IPS-15b (cell line): ENCODE results near the gene LYRM1.

ENCODE experiments used
- H3K27me3 ChIP-seq: one replicate; pipeline ENCODE4 v1.6.1; 2013; ENCODE audit warnings: low read length; ENCODE audit not compliant: control insufficient read depth, insufficient read depth
- H3K36me3 ChIP-seq: one replicate; pipeline ENCODE4 v1.6.1; 2013; ENCODE audit warnings: low read length; ENCODE audit not compliant: control insufficient read depth, insufficient read depth
- H3K4me1 ChIP-seq: one replicate; pipeline ENCODE4 v1.6.1; 2013; ENCODE audit warnings: mild to moderate bottlenecking, low read length; ENCODE audit not compliant: control insufficient read depth, insufficient read depth
- H3K4me3 ChIP-seq: one replicate; pipeline ENCODE4 v1.5.1; 2013; ENCODE audit warnings: low read depth, low read length
- H3K9ac ChIP-seq: one replicate; pipeline ENCODE4 v1.6.1; 2013; ENCODE audit warnings: low read depth, mild to moderate bottlenecking, low read length
- H3K9me3 ChIP-seq: one replicate; pipeline ENCODE4 v1.6.1; 2013; ENCODE audit warnings: mild to moderate bottlenecking, low read length; ENCODE audit not compliant: control insufficient read depth, insufficient read depth

The LYRM1 gene

DNA sequence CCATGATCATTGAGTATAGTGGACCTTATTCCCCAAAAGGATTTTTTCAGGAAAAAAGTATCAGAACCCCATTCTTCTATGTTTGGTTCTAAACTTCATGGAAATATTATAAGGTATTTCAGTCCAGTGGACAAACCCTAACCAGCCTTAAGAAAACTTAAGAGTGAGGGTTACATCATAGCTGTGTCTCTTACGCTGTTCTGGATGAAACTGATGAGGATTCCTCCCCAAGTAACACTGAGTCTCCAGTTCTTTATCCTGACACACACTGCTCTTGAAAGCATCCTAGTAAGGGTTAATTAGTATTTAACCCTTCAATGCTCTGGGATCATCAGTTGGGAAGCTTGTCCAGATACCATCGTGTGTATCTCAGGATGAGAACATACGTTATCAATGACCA lies 5.0 kb downstream of the LYRM1 start:
- Histone ChIP-seq H3K4me3 (no peak overlapping the region), H3K36me3 (no peaks in the 10 kb centered on the region), H3K27me3 (no peaks in the 10 kb centered on the region), H3K4me1 (no peaks in the 10 kb centered on the region), H3K9ac (no peak overlapping the region), H3K9me3 (no peaks in the 10 kb centered on the region)

DNA sequence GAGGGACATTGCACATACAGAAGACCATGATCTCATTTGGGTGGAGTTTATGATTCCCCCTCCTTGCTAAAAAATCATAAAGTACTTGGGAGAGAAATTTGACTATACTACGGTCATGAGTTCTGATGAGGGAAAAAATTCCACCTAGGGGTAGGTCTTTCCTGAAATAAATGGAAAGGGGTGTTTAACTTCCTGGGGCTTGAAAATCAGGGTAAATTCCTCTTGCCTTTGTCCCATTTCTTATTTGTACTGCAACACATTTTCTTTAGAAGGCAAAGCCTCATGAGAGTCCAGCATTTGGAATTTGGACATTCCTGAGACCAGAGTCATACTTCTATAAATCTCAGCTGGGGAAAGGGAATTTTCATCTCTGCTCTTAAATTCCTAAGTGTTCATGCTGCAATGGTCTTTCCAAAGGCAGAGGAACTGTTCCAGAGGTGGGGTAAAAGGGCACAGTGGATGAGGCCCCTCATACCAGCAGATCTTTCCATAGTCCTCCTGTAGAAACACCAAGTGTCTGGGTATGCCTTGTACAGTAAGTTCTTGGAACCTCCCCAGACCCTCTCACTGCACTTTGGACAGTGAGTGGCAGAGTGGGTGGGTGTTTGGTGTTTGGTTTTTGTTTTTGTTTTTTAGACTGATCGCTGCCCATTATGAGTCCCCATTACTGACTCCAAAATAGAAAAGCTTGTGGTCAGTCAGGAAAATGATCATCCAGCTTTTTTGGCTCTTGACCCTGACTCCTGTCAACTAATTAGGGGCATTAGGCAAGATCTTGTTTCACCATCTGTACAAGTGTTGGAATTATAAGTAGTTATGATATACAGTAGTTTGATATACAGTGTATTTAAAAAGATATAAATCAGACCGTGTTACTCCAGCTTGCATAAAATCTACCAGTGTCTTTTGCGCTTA lies 6.0 kb downstream of the LYRM1 start:
- no peak overlapping the region for H3K9ac ChIP-seq
- H3K27me3 ChIP-seq: no peaks in the 10 kb centered on the region
- H3K36me3 ChIP-seq: no peaks in the 10 kb centered on the region
- no peaks in the 10 kb centered on the region for H3K4me1 ChIP-seq
- H3K4me3 ChIP-seq: no peak overlapping the region
- H3K9me3 ChIP-seq: no peaks in the 10 kb centered on the region

DNA sequence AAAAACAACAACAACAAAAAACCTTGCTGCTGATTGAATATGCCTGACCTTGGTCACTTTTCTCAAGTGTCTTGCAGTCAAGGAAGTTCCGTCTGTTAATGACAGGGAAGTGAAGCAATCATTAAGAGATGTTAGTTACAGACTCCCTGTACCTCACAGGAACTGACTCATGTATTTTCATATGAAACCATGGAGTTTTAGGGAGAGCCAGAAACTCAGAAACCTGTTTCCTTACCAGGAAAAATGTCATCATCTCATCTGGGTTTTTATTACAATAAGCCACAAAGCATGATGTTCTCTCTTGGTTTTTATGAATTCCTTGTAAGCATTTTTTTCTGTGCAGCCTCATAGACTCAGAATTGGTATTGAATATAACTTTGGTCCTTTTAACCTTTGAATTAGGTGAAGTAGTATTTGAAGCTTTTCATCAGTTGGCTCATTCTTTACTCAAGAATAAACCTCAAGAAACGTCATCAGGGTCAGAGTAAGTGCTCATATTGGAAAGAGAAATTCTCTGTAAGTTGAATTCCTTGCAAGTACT lies 10.3 kb downstream of the LYRM1 start:
- Histone ChIP-seq H3K27me3 (no peaks in the 10 kb centered on the region), H3K9ac (no peak overlapping the region), H3K9me3 (no peaks in the 10 kb centered on the region), H3K36me3 (no peaks in the 10 kb centered on the region), H3K4me3 (no peak overlapping the region), H3K4me1 (no peaks in the 10 kb centered on the region)

DNA sequence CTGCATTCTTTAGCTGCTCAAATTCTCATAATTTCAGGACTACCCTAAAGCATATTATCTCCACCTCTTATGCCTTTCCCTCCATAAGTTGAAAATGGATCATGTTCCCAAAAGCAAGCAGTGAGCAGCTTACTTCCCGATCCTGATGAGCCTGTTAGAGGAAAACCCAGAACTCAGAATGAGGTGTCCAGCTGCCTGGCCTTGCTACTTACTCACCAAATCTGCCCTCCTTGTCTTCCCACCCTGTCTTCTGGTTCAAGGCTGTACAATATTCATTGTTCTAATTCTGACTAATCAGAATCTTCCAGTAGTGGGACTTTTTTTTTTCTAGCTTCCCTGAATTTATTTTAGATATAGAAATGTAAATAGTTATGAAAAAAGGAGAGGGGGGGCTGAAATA lies 10.8 kb downstream of the LYRM1 start:
- Histone ChIP-seq H3K9me3 (no peaks in the 10 kb centered on the region), H3K9ac (no peak overlapping the region), H3K36me3 (no peaks in the 10 kb centered on the region), H3K4me1 (no peaks in the 10 kb centered on the region), H3K4me3 (no peak overlapping the region), H3K27me3 (no peaks in the 10 kb centered on the region)

DNA sequence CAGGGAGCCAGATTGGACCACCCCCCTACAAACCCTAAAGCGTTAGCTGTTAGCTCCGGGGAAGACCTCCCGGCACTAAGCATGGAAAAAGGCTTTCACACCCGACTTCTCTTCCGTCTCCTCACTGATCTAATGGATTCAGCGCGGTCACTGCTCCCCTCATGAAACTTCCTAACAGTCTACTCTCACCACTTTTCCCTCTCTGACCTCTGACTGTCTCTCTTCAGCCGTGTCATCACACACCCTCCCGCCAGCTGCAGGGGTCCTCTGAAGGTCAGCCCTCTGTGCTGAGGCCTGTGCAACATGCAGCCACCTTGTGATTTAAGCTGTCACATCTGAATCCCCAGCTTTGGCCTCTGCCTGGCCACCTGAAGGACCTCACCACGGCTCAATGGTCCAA lies 15.7 kb downstream of the LYRM1 start:
- Histone ChIP-seq H3K9me3 (no peaks in the 10 kb centered on the region), H3K9ac (no peak overlapping the region), H3K4me3 (no peak overlapping the region), H3K4me1 (no peaks in the 10 kb centered on the region), H3K27me3 (no peaks in the 10 kb centered on the region), H3K36me3 (no peaks in the 10 kb centered on the region)

DNA sequence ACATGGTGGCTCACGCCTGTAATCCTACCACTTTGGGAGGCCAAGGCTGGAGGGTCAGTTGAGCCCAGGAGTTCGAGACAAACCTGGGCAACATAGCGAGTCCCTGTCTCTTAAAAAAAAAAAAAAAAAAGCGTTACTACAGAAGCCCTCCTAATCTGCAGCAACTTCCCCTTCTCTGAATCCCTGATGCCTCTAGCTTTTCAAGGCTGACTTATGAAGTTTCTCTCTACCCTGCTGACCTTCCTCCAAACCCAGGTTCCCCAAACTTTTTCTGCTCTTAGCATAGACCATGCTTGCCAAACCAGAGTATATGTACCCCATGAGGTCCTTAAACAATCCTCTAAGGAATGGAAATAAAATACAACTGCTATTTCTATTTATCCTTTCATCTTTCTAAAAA lies 16.4 kb downstream of the LYRM1 start:
- H3K9ac ChIP-seq: no peak overlapping the region
- no peaks in the 10 kb centered on the region for H3K4me1 ChIP-seq

DNA sequence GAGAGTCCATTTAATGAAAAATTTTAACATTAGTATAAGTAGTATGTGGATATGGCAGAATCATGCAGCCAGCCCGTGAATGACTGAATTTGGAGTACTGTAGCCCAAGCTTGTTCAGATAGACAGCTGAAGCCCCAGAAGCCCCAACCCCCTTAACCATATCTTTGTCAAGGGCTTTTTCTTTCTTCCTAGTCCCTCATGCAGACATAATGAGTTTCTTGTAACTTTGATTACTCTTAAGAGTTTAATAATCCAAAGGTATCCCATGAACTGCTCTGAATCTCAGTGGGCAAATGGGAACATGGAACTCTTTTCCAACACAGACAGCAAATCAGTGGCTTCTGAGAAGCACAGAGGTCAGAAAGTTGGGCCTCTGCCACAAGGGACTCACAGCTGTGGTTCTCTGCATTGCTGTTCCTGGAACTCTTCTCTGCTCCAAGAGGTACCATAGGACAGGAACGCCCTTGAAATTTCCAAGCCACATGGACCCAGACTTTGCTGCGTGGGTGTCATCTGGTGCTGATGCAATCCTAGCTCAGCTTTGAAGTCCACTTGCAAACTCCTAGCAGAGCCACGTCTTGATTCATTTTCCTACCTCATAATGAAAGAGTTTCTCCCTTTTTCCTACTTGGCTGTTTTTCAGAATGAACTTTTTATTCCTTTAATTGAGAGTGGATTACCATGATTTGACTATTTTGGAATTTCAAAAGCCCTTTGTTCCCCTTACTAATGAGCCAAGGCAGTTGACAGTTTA lies 18.1 kb downstream of the LYRM1 start:
- Histone ChIP-seq H3K4me1 (no peaks in the 10 kb centered on the region), H3K36me3 (no peaks in the 10 kb centered on the region), H3K9ac (no peak overlapping the region), H3K9me3 (no peaks in the 10 kb centered on the region), H3K27me3 (no peaks in the 10 kb centered on the region), H3K4me3 (no peak overlapping the region)

More for the DNA sequence above, 16.4 kb downstream of the LYRM1 start:
- Histone ChIP-seq H3K36me3 (no peaks in the 10 kb centered on the region), H3K4me3 (no peak overlapping the region), H3K27me3 (no peaks in the 10 kb centered on the region), H3K9me3 (no peaks in the 10 kb centered on the region)

DNA sequence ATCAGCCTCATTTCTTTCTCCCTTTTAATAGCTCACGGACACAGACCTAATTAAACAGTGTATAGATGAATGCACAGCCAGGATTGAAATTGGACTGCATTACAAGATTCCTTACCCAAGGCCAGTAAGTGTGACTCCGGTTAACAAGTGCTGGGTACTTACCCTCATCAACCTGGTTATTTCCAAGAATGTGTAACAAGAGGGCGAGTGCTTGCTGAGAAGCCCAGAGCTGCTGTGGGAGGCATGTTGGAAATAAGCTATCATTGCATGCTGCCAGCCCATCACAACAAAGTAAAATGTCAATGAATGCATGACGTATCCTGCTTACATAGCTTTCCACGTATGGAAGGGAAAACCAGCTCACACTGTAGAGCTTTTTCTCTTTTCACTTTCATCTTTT lies 19.5 kb downstream of the LYRM1 start:
- H3K9me3 ChIP-seq: no peaks in the 10 kb centered on the region
- H3K4me3 ChIP-seq: no peak overlapping the region
- H3K27me3 ChIP-seq: no peaks in the 10 kb centered on the region
- H3K9ac ChIP-seq: no peak overlapping the region
- H3K36me3 ChIP-seq: no peaks in the 10 kb centered on the region
- H3K4me1 ChIP-seq: no peaks in the 10 kb centered on the region

DNA sequence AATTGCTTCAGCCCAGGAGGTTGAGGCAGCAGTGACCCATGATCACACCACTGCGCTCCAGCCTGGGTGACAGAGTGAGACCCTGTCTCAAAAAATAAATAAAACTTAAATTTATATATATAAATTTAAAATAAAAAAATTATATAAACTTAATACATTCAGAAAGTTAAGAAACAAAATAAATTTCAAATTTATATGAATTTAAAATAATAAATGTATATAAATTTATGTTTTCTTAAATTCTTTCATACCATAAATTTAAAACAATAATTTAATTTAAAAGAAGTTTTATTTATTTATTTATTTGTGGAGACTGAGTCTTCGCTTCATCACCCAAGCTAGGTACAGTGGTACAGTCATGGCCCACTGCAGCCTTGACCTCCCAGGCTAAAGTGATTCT lies 20.2 kb downstream of the LYRM1 start:
- Histone ChIP-seq H3K4me1 (no peaks in the 10 kb centered on the region), H3K9ac (no peak overlapping the region), H3K36me3 (no peaks in the 10 kb centered on the region), H3K4me3 (no peak overlapping the region), H3K27me3 (no peaks in the 10 kb centered on the region), H3K9me3 (no peaks in the 10 kb centered on the region)

DNA sequence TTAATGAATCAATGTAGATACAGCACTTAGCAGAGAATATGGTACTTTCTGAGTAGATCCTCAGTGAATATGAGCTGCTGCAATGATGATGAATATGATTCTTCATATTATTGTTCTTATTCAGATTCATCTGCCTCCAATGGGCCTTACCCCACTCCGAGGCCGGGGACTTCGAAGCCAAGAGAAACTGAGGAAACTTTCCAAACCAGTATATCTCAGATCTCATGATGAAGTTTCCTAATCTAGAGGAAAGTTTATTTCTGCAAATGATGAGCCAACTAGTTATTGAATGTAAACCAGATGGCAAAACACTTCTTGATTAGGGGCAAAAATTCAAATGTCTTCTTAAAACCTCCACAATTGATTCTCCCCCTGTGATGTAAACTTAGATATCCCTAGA lies 23.3 kb downstream of the LYRM1 start:
- H3K27me3 ChIP-seq: no peaks in the 10 kb centered on the region
- H3K4me3 ChIP-seq: no peak overlapping the region
- no peaks in the 10 kb centered on the region for H3K4me1 ChIP-seq
- H3K9ac ChIP-seq: no peak overlapping the region
- no peaks in the 10 kb centered on the region for H3K36me3 ChIP-seq
- no peaks in the 10 kb centered on the region for H3K9me3 ChIP-seq

DNA sequence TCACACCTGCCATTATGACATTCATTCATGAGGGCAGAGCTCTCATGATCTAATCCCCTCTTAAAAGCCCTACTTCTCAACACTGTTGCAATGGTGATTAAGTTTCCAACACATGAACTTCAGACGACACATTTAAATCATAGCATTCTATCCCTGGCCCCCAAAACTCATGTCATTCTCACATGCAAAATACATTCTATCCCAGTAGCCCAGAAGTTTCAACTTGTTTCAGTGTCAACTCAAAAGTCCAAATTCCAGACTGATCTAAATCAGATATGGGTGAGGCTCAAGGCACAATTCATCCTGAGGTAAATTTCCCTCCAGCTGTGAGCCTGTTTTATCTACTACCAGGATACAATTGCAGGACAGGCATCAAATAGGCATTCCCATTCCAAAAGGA lies 25.2 kb downstream of the LYRM1 start:
- H3K27me3 ChIP-seq: no peaks in the 10 kb centered on the region
- no peaks in the 10 kb centered on the region for H3K4me1 ChIP-seq
- H3K9me3 ChIP-seq: no peaks in the 10 kb centered on the region
- H3K9ac ChIP-seq: no peak overlapping the region
- no peak overlapping the region for H3K4me3 ChIP-seq
- H3K36me3 ChIP-seq: no peaks in the 10 kb centered on the region
